ENCODE measurements around the gene CNGB1.
"Not testable (repeated sequence)": the region's sequence is repeated elsewhere in the genome, so short reads cannot be mapped to it uniquely, and the experiment has no call there.

CNGB1 gene

GRCh38 chr16:57901480-57902069 lies 69.4 kb downstream of the CNGB1 start:
- ATAC-seq = no peak

GRCh38 chr16:57900796-57901479 lies 70.0 kb downstream of the CNGB1 start:
- ATAC-seq = no peak

- peak; percentile 61 to 67 for ATAC-seq
Measured at GRCh38 chr16:57899771-57900661, 70.9 kb downstream of the CNGB1 start.

- no peak for ATAC-seq
Measured at GRCh38 chr16:57898961-57899360, 72.0 kb downstream of the CNGB1 start.

- no peak for ATAC-seq
Measured at GRCh38 chr16:57897996-57898395, 72.9 kb downstream of the CNGB1 start.

GRCh38 chr16:57897053-57897784 lies 73.7 kb downstream of the CNGB1 start:
- ATAC-seq = no peak

- ATAC-seq = not testable (repeated sequence)
Measured at GRCh38 chr16:57895081-57895547, 75.8 kb downstream of the CNGB1 start.

GRCh38 chr16:57894390-57895080 lies 76.4 kb downstream of the CNGB1 start:
- ATAC-seq = no peak

- no peak for ATAC-seq
Measured at GRCh38 chr16:57893559-57894389, 77.2 kb downstream of the CNGB1 start.

GRCh38 chr16:57893217-57893558 lies 77.7 kb downstream of the CNGB1 start:
- ATAC-seq = no peak

GRCh38 chr16:57892447-57893096 lies 78.4 kb downstream of the CNGB1 start:
- ATAC-seq = no peak

GRCh38 chr16:57892041-57892440 lies 78.9 kb downstream of the CNGB1 start:
- ATAC-seq = no peak

- ATAC-seq = no peak
Measured at GRCh38 chr16:57890752-57891111, 80.2 kb downstream of the CNGB1 start.

- no peak for ATAC-seq
Measured at GRCh38 chr16:57889960-57890751, 80.8 kb downstream of the CNGB1 start.

- ATAC-seq = no peak
Measured at GRCh38 chr16:57889522-57889921, 81.4 kb downstream of the CNGB1 start.

- ATAC-seq = no peak
Measured at GRCh38 chr16:57889111-57889510, 81.8 kb downstream of the CNGB1 start.

- no peak for ATAC-seq
Measured at GRCh38 chr16:57888128-57888527, 82.8 kb downstream of the CNGB1 start.

GRCh38 chr16:57887711-57888110 lies 83.2 kb downstream of the CNGB1 start:
- no peak for ATAC-seq

GRCh38 chr16:57886427-57886826 lies 84.5 kb downstream of the CNGB1 start:
- ATAC-seq = no peak

- no peak for ATAC-seq
Measured at GRCh38 chr16:57884655-57885133, 86.2 kb downstream of the CNGB1 start.
